GM19035 (cell line): ENCODE data around the gene SLC25A21.

Experiments
- ATAC-seq: cut with Tn5 transposase; IDR thresholded peaks from one replicate; pipeline ENCODE4 v1.9.1; 2021; ENCODE audit not compliant: unreplicated experiment

Gene SLC25A21

DNA sequence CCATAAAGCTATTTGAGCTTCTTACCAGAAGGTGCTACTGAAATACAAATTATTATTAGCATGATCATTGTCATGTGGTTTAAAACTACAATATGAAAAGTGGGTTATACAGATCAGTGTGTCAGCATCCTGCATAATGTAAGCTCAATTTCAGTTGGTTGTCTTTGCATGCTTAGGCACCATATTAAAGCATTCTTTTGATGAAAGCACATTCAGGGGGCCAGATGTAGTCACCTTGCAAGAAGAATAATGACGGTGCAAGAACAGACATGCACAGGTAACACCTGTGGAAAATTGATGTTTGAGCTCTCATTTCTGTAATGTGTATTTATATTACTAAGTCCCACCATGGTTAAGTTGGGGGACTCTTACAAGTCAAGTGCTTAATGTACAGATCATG, 386.9 kb downstream of the SLC25A21 start:
- ATAC-seq = no peak

DNA sequence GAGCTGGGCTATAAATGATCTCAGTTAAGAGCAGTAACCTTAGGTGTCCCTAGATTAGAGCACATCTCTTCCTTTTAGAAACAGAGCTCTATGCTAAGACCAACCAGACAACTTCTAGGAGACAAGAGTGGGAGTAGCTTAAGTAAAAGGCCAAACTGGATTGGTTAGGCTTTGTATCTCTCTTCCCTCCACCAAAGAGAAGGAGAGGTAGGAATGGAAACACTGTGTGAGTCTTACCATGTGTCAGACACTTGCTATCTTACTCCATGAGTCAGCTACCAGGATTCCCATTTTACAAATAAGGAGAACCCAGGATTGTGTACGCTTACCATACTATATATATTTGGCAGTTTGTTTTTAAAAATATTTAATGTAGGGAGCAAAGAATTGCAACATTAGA, 387.9 kb downstream of the SLC25A21 start:
- ATAC-seq = no peak

DNA sequence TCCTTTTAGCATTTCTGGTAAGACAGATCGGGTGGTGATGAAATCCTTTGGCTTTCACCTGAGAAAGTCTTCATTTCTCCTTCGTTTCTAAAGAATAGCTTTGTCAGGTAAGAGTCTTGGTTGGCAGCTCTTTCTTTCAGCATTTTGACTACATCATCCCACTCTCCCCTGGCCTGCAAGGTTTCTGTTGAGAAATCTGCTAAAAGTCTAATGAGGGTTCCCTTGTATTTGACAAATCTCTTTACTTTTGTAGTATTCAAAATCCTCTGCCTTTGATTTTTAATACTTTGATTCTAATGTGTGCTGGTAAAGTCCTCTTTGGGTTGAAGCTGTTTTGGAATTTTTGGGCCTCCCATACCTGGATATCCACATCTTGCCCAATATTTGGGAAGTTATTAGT, 390.5 kb downstream of the SLC25A21 start:
- no peak for ATAC-seq

DNA sequence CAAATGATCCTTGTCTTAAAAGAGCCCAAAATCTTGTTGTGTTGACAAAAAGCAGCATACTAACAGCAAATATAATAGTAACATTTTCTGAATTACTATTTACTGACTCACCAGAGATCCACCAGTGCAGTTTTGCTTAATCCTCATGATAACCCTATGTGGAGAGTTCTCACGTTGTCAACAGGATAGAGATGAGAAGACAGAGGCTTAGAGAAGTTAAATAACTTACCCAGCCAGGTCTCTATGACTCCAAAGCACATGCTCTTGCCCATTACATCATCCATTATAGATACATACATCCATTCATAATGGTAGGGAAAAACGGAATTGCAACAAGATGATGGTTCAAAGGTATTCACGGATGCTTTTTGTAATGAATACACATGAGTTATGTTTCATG, 398.8 kb downstream of the SLC25A21 start:
- ATAC-seq = no peak

DNA sequence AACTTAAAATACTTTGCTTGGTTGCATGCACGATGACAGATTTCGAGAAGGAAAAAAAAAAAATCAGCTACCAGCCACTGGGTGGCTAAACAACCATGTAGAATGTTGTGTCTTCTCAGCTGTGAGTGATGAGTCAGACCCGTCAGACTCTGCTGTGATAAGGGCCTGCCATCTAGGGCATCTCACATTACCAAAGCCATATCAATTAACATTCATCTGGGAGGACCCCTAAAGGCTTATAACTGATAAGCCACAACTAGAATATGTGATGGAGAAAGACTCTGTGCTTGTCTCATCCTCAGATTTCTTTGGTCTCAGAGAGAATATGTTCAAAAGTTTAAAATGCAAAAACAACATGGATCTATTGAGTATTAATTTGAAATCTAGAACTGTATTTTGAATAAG, 399.3 kb downstream of the SLC25A21 start:
- ATAC-seq = no peak

DNA sequence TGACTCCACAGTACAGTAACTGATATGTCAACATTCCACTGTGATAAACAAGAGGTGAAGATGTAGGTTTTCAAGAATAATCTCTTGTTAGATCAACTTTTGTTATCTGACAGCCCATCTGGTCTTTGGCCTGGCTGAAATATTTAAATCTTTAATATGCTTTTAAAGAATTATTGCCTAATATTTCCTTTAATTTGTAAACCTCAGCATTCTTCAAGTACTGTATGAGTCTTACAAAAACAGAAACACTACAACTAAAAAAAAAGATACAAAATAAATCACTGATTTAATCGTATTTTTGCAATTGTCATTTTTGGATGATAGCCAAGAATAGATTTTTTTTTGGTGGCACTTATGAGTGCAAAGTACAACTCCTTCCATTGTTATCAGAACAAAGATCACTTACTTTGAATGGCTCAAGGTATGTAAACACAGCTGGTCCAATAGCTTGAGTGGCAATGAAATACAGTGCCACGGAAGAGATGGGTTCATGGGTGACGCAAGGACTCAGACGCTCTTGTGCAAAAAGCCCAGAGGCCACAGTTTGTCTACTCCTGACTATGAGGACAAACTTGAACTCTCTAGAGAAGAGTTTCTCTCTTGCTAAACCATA, 401.3 kb downstream of the SLC25A21 start:
- ATAC-seq = no peak

DNA sequence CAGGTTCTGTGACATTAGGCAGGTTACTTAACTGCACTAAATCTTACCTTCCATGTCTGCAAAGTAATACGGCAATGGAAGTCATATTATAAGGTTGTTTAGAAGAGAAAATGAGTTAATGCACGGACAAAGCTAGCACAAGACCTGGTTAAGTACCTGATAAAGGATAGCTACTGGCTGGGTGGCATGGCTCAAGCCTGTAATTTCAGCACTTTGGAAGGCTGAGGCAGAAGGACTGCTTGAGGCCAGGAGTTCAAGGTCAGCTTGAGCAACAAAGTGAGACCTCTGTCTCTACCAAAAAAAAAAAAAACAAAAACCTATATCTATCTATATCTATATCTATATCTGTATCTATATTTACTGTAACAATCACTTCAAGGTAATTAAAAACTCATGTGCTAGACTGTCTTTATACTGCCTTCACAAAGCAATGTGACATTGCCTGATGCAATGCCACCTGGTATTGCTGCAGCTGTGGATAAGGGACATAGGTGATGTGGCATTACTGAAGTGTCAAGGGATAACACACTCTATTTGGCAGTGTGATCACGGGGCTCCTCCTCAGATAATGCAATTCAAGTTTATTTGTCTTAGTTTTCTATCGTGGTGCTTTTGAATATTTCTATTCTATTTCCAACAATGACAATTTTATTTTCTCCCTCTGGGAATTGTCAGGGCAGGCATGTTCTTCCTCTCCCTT, 403.6 kb downstream of the SLC25A21 start:
- no peak for ATAC-seq

DNA sequence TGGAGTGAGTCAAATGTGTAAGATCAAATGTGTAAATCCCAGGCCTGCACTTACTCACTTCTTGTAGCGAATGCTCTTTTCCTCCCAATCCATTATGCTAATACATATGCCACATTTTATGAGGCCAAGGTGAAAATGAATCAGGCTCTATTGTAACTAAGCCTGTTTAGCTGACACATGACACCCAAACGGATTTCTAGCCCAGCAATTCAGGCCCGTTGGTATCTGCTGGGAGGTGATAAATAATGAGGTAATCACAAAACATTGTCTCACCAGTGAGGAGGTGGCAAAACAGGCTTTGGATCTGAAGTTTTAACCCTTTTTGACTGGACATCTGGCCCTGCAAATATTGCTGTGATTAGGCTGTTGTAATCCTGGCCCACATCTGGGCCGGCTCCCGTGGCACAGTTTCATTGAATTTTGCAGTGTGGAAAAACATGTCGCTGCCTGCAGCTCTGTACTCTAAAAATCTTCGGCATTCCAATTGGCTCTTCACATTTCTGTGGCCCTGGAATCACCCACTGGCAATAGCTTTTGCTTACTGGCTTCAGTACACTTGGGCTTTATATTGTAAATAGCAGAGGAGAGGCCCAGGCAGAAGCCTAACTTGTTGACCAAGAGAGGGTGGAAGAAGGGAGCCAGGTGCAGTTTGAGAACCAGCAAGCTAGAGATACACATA, 404.7 kb downstream of the SLC25A21 start:
- ATAC-seq = no peak

DNA sequence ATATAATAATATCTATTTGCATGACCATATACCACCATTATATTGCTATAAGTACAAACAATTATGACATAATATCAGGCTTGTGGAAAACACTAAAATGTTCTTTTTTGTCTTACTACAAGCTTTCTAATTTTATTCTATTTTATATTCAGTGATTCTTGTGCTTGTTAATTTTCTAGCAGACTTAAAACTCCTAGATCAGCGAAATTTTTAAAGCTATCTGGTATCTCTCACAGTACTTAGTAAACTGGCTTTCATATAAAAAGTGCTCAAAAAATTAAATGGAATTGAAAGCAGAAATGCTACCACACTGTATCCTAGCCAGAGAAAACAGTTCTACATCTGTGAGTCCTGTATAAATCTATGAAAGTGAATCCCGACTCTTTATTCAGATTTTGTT, 405.4 kb downstream of the SLC25A21 start:
- ATAC-seq = no peak

DNA sequence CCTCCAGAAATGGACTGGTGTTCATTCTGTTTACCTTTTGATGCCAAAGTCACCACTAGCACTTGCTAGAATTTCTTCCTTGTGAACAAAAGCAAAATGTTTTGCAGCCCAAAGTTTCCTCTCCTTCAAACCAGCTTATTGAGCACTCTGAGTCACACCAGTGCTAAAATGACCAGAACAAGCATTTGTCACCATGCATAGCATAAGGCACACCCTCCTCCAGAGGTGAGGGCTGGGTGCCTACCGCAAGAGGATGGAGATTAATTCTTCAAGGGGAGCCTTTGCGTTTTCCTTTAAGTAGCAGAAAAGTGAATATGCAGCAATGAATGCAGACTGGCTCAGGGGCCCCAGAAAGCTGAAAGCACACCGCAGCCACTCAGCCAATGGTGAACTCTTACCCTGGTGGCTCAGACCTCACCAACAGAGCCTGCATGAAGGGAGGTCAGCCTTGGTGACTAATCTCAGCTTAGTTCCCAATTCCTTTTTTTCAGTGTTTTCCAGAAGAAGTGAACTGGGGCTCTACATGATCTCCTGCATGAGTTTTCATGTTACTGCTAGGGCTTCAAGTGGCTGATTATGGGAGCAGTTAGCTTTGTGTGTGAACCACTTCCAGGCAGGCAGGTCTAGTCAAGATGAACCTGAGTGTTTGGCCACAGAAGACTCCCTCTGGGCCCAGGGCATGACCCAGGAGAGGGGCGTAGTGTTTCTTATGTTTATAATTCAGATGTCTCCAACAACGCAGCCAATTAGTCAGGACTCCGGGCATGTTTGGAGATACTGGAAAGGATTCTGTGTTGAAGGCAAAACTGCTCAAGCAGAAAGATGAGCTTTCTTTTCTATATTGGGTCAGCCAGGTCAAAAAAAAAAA, 414.4 kb downstream of the SLC25A21 start:
- ATAC-seq = no peak

DNA sequence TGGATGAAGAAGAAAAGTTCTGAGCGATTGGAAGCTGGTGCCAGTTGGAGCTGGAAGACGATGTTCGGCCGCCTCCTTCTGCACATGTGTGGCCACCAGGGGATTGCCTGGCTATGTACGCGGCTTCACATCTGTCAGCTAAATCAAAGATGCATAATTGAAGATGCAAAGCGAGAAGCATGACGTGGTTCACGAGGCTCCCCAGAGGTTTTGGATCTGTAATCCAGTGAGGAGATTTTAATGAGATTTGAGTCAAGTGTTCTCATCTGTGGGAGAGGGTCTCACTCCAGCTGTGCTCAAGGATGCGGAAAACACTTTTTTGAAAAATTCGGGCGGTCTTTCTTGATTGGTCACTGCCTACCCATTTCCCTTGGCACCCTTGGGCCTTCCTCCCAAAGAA, 416.2 kb downstream of the SLC25A21 start:
- no peak for ATAC-seq

DNA sequence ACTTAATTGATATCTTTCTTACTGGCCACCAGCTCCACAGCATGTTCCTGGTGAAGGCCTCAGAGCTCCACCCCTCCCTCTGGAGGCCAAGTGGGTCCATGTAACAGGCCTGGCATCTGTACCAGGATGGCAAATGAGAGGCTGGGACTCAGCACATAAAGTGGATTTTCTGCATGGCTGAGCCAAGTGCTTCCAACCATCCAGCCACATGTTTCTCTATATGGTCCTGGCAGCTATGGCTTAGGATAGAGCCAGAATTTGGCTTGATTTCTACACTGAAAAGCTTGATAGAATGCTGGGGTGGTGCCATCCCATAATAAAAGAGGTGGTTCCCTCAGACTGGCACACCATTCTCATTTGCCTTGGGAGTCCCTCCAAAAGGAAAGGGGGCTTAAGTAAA, 416.6 kb downstream of the SLC25A21 start:
- no peak for ATAC-seq

DNA sequence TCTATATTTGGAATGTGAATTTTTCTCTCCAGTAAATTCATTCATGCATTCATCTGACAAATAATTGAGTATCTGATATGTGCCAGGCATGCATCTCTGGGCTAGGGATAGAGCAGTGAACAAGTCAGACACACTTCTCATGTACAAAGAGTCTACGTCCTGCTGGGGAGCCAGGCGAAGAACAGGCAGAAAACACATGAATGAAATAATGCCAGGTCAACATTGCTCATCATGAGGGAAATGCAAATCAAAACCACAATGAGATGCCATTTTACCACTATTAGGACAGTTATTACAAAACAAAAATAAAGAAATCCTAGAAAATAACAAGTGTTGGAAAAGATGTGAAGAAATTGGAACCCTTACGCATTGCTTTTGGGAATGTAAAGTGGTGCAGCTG, 420.5 kb downstream of the SLC25A21 start:
- no peak for ATAC-seq

DNA sequence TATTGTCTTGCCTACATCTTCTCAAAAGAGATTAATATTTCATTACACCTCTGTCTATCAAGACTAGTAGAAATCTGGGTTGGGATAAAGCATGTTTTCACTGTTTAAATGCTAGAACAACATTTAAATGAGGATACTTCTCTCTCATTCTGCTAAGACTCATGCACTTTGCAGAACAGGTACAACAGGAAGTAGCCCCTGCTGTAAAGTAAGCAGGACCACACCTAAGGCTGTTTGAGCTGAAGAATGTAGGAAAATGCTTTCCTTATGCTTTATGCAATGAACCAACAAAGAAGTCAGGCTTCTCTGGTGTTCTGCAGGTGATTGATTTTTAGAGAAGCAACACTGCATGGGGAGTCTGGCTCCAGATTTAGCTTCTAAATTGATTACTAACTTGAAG, 421.3 kb downstream of the SLC25A21 start:
- no peak for ATAC-seq

DNA sequence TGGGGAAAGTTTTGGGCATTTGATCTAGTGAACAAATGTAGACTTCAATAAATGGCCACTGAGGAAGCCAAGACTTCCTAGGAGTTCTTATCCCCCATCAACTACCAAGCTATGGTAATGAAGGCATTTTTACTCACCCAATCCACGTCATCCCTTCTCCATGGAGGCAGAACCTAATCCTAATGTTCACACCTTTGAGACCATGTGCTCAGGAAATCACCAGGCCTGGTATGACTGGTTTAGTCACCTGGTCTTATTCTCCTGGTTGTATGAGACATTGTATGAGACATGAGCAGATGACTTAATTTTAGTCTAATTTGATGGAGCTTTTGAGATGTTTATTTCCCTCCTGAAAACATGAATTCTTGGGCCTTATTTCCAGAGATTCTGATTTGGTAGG, 422.2 kb downstream of the SLC25A21 start:
- ATAC-seq = no peak

DNA sequence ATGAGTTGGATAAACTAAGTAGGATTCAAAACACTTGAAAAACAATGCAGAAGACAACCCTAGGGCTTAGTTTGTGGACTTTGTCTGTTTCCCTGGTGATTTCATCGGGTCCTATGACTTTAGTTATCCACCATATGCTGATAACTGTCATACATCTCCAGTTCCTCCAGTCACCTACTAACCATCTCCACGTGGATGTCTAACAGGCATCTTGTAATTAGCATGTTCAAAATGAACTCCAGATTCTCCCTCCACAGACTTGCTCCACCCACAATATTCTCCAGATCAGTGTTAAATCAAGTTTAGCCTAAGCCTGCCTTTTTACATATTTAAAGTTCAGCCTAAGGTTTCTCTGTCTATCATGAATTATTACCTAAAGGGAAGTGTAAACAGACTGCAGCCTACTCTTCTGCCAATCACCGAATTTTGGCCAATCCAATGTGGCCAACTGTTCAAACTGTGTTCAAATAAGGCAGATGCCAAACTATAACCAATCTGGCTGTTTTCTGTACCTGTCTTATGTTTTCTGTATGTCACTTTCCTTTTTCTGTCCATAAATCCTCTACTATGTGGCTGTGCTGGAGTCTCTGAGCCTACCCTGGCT, 423.7 kb downstream of the SLC25A21 start:
- ATAC-seq = no peak

DNA sequence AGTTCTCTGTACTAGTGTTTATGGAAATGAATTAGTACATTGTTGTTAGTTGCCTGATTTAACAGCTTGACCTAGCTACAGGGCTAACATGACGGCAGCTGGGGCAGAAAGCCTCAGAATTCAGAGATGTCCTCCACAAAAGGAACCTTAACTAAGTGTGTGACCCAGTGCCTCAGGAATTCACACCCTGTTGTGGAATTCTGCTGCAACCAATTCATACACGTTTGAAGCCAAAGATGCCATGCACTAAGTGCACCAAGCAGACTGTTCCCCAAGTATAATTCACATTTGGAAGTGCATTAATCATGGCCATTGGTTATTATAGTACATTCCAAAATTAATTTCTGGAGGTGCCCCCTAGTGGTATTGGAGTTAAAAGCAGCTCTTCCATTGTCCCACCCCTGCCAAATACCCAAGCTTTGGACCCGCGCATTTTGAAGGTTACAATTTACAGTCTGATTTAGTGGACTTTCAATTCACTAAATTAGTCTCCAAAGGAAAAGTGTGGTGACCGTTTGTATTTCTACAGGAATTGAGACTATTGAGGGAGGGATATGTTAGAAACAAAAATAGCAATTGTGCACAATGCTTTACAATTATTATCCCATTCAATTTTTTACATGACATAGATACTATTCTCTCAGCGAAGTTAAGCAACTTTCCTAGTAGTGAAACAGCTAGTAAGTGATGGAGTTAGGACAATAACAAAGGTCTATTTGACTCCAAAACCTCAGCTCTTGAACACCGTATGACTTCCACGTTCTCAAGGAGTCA, 424.8 kb downstream of the SLC25A21 start:
- ATAC-seq = no peak

DNA sequence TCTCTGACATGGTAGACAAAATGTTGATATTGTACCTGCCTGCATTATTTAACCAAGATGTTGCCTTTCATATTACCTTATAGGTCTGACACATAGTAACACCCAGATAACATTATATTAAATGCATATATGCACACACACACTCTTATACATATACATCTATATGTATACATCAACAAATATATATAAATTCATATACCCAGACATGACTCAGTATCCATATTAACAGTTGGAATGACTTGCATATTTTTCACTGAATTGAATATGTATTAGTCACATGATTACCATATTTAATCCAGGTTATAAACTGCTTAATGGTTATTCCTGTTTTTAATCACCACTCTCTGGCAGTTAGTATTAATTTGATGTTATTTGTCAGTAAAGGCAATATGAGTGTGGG, 425.5 kb downstream of the SLC25A21 start:
- no peak for ATAC-seq

DNA sequence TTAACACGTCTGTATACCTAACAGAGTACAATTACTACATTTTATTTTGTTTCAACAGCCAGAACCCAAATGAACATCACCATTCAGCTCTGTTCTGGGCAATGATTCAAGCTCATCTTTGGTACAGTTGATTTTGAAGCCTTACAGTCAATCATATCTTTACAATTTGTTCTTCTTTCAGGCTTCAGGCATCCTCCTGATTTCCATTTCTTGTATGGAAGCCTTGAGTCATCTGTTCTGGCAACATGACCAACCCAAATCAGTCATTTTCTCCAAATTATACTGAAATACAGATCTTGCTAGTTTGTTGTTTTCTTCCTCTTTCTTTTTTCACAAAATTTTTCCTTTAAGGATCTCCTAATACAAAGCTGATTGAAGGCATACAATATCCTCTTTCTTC, 430.5 kb downstream of the SLC25A21 start:
- no peak for ATAC-seq

DNA sequence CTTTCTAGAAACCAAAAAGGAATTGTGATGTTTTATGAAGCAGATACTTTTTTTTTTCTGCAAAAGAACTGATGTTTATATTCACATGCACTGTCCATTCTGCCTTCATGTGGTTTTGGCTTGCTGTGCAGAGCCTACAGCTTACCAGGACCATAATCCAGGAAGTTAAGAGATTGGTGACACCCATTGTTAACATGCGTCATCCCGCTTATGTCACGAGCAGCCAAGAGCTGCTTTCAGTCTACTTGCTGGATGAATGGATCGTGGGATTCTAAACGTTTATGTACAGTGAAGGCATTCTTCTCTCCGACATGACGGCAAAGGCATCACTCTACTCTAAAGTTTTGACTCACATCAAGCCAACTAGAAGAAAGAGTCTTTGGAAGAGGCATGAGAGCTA, 434.1 kb downstream of the SLC25A21 start:
- no peak for ATAC-seq
